ENCODE measurements around the gene SEPHS1.
"Not testable (repeated sequence)": the region's sequence is repeated elsewhere in the genome, so short reads cannot be mapped to it uniquely, and the experiment has no call there.

SEPHS1 gene

DNA sequence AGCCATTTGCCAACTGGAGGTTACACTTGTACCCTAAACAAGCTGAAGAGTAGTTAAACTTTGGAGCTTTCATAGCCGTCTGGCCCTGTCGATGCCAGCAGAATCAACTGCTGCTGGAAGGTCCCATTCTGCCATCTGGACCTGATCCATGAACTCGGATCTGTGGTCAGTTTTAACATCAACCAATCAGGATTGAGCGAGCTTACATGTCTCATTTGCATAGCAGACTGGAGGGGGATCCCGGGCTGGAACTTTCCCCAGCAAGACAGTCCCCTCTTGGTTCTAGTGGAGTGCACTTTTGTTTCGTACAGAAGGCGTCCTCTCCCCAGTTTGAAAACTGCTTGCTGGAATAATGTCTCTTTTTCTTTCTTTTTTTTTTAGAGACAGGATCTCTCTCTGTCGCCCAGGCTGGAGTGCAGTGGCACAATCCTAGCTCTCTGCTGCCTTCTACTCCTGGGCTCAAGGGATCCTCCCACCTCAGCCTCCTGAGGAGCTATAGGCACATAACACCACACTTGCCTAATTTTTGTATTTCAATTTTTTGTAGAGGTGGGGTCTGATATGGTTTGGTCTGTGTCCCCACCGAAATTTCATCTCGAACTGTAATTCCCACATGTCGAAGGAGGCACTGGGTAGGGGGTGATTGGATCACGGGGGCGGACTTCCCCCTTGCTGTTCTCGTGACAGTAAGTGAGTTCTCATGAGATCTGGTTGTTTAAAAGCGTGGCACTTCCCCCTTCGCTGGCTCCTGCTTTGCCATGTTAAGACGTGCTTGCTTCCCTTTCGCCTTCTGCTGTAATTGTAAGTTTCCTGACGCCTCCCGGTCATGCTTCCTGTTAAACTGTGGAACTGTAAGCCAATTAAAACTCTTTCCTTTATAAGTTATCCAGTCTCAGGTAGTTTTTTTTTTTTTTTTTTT is 42.8 kb upstream of the SEPHS1 start:
- in situ Hi-C loops (cut with MboI; ENCODE audit: low pct_unique_long_range_greater_than_20kb, low sequenced_read_pairs, unreplicated experiment) = no loop called here
- no peak for DNase-seq (ENCODE audit: low spot score)
- TF ChIP-seq, protein P1, sequence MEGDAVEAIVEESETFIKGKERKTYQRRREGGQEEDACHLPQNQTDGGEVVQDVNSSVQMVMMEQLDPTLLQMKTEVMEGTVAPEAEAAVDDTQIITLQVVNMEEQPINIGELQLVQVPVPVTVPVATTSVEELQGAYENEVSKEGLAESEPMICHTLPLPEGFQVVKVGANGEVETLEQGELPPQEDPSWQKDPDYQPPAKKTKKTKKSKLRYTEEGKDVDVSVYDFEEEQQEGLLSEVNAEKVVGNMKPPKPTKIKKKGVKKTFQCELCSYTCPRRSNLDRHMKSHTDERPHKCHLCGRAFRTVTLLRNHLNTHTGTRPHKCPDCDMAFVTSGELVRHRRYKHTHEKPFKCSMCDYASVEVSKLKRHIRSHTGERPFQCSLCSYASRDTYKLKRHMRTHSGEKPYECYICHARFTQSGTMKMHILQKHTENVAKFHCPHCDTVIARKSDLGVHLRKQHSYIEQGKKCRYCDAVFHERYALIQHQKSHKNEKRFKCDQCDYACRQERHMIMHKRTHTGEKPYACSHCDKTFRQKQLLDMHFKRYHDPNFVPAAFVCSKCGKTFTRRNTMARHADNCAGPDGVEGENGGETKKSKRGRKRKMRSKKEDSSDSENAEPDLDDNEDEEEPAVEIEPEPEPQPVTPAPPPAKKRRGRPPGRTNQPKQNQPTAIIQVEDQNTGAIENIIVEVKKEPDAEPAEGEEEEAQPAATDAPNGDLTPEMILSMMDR (IDR thresholded peaks at IDR 0.05; ENCODE audit: extremely low read depth, insufficient read depth, missing control alignments) = no peak

DNA sequence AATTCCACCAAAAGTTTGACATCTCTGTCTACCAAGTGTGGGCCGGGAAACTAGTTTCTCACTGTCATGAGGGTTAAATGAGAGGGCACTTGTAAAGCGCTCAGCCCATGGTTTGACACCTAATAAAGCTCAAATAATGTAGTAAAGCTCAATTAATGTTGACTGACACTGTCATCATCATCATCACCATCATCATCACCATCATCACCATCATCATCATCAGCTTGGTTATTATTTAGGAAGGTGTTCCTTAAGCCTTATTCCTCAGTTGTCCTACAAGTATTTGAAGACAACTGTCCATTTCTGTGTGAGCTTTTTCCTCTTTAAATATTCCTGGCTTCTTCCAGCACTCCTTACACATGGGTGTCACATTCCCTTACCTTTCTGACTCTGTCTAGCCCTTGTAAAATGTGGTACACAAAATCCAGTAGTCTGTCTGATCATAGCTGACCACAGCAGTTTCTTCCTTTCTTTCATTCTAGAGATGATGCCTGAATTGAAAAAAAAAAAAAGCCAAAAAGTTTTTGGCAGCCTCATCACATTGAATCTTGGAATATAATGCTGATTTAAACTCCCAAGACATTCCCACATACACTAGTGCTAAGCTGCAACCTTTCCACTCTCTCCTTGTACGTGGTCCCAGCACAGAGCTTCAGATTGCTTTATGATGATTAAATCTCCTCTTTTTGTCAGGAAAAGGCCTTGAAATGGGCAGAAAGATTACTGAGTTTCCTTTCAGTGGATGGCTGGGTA is 40.6 kb upstream of the SEPHS1 start:
- TF ChIP-seq, protein P1 (IDR thresholded peaks at IDR 0.05; ENCODE audit: extremely low read depth, insufficient read depth, missing control alignments) = no peak
- no peak for DNase-seq (ENCODE audit: low spot score)
- in situ Hi-C loops (cut with MboI; ENCODE audit: low pct_unique_long_range_greater_than_20kb, low sequenced_read_pairs, unreplicated experiment) = no loop called here

DNA sequence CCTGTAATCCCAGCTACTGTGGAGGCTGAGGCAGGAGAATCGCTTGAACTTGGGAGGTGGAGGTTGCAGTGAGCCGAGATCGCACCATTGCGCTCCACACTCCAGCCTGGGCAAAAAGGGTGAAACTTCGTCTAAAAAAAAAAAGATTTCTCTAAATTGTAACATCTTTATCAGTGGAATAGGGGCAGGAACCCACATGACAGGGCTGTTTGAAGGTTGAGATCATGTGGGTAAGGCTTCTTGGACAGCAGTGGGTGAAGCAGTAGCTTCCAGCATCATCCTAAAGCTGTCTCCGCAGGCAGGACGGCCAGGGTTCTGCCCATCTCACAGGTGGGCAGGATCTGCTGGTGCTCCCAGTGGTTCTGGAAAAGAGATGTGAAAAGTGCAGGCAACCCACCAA is 37.9 kb upstream of the SEPHS1 start:
- in situ Hi-C loops (cut with MboI; ENCODE audit: low pct_unique_long_range_greater_than_20kb, low sequenced_read_pairs, unreplicated experiment) = no loop called here
- no peak for DNase-seq (ENCODE audit: low spot score)
- TF ChIP-seq, protein P1 (IDR thresholded peaks at IDR 0.05; ENCODE audit: extremely low read depth, insufficient read depth, missing control alignments) = no peak

DNA sequence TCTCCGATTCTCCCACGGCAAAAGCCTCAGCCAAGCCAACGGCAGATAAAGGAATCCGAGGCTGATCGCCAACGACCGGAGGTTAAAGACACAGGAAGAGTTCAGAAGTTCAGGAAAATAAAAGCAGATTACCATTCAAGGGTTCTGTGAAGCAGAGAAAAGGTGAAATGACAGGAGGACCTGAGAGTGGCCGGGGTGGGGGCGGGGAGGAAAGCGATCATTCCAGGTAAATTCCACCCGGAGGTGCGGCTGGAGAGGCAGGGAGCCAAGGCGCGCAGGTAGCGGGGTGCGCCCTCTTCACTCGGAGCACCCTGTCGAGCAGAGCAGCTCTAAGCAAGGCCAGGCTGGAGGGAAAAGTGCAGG is 35.3 kb upstream of the SEPHS1 start:
- DNase-seq (ENCODE audit: low spot score) = no peak
- TF ChIP-seq, protein P1 (IDR thresholded peaks at IDR 0.05; ENCODE audit: extremely low read depth, insufficient read depth, missing control alignments) = no peak
- in situ Hi-C loops (cut with MboI; ENCODE audit: low pct_unique_long_range_greater_than_20kb, low sequenced_read_pairs, unreplicated experiment) = no loop called here

DNA sequence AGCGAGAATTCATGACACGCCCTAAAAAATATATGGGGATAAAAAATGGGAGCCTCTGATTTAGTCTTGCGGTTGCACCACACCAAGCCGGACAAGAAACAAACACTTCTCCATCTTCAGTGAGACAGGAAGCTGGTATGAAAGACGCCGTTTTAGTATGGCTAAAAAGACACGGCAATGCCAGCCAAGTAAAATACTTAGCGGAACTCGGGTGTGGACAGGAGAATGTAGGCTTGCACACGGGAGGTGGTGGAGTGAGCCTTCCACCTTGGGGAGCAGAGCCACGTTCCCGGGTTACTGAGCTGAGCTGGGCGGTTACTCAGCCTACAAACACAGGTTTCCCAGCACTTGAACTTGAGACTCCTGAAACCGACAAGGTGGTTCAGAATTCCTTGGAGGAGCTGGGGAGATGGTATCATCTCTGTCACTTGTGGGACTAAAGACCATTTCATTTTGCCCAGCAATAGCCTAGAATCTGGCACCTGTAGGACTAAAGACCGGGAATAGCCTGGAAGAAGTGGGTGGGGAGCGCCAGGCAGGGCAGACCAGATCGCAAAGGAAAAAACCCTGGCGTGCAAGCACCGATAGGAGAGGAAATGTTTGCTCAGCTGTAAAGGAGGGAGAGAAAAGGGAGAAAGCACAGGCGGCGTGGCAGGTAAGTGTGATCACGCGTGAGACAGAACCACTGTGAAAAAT is 34.8 kb upstream of the SEPHS1 start:
- DNase-seq (ENCODE audit: low spot score) = no peak
- in situ Hi-C loops (cut with MboI; ENCODE audit: low pct_unique_long_range_greater_than_20kb, low sequenced_read_pairs, unreplicated experiment) = no loop called here
- TF ChIP-seq, protein P1 (IDR thresholded peaks at IDR 0.05; ENCODE audit: extremely low read depth, insufficient read depth, missing control alignments) = no peak

DNA sequence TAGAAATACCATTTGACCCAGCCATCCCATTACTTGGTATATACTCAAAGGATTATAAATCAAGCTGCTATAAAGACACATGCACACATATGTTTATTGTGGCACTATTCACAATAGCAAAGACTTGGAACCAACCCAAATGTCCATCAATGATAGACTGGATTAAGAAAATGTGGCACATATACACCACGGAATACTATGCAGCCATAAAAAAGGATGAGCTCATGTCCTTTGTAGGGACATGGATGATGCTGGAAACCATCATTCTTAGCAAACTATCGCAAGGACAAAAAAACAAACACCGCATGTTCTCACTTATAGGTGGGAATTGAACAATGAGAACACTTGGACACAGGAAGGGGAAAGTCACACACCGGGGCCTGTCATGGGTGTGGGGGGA is 31.0 kb upstream of the SEPHS1 start:
- in situ Hi-C loops (cut with MboI; ENCODE audit: low pct_unique_long_range_greater_than_20kb, low sequenced_read_pairs, unreplicated experiment); DNase-seq (ENCODE audit: low spot score): not testable (repeated sequence)
